Umbilical cord (tissue), 2 donors: Measurements from ENCODE around the gene HIP1R. TPM values are rescaled to one million over a fixed set of nuclear protein-coding genes. Genes with fewer than 3 reads are reported as not detected.
"Not testable (repeated sequence)": the region's sequence is repeated elsewhere in the genome, so short reads cannot be mapped to it uniquely, and the experiment has no call there.

ENCODE experiments used
- DNase-seq: peaks from one replicate; pipeline ENCODE4 v3.0.0-alpha.2; 2015; ENCODE audit warnings: low spot score
- total RNA-seq: library from RNA; depleted of rRNA; stranded (reverse); fragments of >200 nt; gene quantifications from one replicate; pipeline ENCODE4 v1.2.3, GENCODE V29; 2014; ENCODE audit warnings: low replicate concordance; ENCODE audit not compliant: insufficient read depth

The HIP1R gene
- total RNA-seq, 1 donor from 2014 or later = 12.0 TPM

GRCh38 chr12:122893208-122894153 is 58.2 kb downstream of the HIP1R start:
- no peak for DNase-seq

- no peak for DNase-seq
Observed at GRCh38 chr12:122894193-122895121, 59.2 kb downstream of the HIP1R start.

GRCh38 chr12:122895320-122895703 is 60.1 kb downstream of the HIP1R start:
- DNase-seq = no peak

- peak; percentile 77 for DNase-seq
Observed at GRCh38 chr12:122895704-122896636, 60.7 kb downstream of the HIP1R start, which contains the start of gene VPS37B. Gene VPS37B (minus strand): TSS chr12:122896124. CDS start chr12:122896062, 62 bp downstream.

- no peak for DNase-seq
Observed at GRCh38 chr12:122896662-122897061, 61.4 kb downstream of the HIP1R start.

GRCh38 chr12:122899887-122900286 is 64.6 kb downstream of the HIP1R start:
- DNase-seq = no peak

- DNase-seq = no peak
Observed at GRCh38 chr12:122902854-122903692, 67.8 kb downstream of the HIP1R start.

- DNase-seq = no peak
Observed at GRCh38 chr12:122903693-122904034, 68.4 kb downstream of the HIP1R start.

GRCh38 chr12:122905258-122905657 is 70.0 kb downstream of the HIP1R start:
- not testable (repeated sequence) for DNase-seq

GRCh38 chr12:122908915-122909314 is 73.7 kb downstream of the HIP1R start:
- no peak for DNase-seq

GRCh38 chr12:122909442-122910288 is 74.4 kb downstream of the HIP1R start:
- DNase-seq = peak; percentile 10

Other genes starting within 250 kb of the HIP1R start
- gene HCAR2, start 132.1 kb upstream of the HIP1R start, total RNA-seq = 7.2 TPM
- 0.96 TPM for gene HCAR3, start 118.6 kb upstream of the HIP1R start, total RNA-seq
- 3.4 TPM for gene HCAR1, start 104.6 kb upstream of the HIP1R start, total RNA-seq
- gene DENR, start 82.6 kb upstream of the HIP1R start, total RNA-seq = 37.1 TPM
- 3.4 TPM for gene CCDC62, start 60.9 kb upstream of the HIP1R start, total RNA-seq
- 25.3 TPM for gene VPS37B, start 60.7 kb downstream of the HIP1R start, total RNA-seq
- gene ABCB9, start 131.0 kb downstream of the HIP1R start, total RNA-seq = 6.5 TPM
- gene OGFOD2, start 139.8 kb downstream of the HIP1R start, total RNA-seq = 2.4 TPM
- gene ARL6IP4, start 145.2 kb downstream of the HIP1R start, total RNA-seq = 105 TPM